Endometrial microvascular endothelial cells (primary cell): ENCODE measurements around the gene SPRR2A. TPM values are rescaled to one million over a fixed set of nuclear protein-coding genes. Genes with fewer than 3 reads are reported as not detected.
"Not testable (repeated sequence)": the region's sequence is repeated elsewhere in the genome, so short reads cannot be mapped to it uniquely, and the experiment has no call there.

Experiments used
- in situ Hi-C: cut with HindIII; loops from 2 replicates; pipeline ENCODE4 v1.10.0; 2017; ENCODE audit warnings: low sequenced_read_pairs, low pct_unique_long_range_greater_than_20kb; ENCODE audit errors: inconsistent ontology term
- total RNA-seq: library from RNA; depleted of rRNA; stranded (reverse); fragments of >200 nt; gene quantifications from one replicate; pipeline ENCODE4 v1.2.3, GENCODE V29; 2015; ENCODE audit errors: inconsistent ontology term

SPRR2A gene
- total RNA-seq, 1 donor from 2014 or later: not detected

DNA sequence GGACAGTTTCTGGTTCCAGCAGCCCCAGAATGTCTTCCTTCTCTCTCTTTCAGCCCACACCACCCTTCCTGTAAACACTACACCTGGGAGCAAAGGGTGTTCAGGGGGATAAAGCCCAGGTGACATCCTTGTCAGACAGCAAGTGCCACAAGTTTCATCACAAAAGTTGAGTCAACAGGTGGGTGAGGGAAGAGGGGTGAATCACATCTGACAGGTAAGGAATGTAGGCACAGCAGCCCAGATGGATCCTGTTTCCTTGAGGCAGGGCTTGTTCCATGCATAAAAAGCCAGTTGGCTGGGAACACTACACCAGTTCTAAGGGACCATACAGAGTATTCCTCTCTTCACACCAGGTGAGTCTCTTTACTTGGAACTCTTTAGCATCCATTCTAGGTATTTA lies 26.4 kb downstream of the SPRR2A start, which contains the start of gene SPRR1B:
SPRR1B (plus strand) TSS at position 309 of the 400 bp plus-strand sequence. CDS start 1,143 bp downstream, outside the sequence.
- in situ Hi-C loops: no loop called here

DNA sequence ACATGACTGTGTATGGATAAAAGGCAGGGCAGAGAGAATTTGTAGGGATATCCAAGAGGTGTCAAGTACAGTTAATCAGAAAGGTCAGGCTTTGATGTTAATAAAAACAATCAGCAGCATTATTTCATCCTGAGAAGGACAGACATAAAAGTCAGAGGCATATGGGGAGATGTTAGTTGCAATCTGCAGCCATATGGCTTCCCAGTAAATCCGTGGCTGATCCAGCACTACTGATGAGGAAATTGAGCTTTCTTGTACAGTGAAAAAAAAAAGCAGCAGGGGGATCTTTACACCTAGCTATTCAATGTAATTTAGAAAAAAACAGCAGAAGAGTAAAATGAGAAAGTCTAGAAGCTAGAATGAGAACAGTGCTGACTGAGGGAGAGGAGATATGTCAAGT lies 28.5 kb downstream of the SPRR2A start:
- in situ Hi-C loops: no loop called here

DNA sequence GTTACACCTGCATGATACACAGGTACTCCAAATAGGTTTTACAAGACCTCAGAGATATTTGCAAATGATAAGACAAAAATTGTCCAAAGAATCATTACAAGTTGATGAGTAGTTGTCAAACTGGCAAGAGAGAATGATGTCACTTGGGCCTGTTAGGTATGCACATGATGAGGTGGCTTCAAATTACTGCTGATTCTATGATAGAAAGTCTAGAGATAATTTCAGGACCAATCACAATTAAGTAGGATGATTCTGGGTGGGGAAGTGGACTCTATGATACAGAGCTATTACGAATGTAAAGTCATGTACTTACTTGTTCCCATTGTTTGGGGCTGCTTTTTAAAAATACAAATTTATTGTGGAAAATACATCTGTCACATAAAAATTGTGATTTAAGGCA lies 31.5 kb downstream of the SPRR2A start:
- in situ Hi-C loops: no loop called here

- in situ Hi-C loops: no loop called here
These were observed 32.9 kb downstream of the SPRR2A start for GRCh38 chr1:153024413-153024812.

- in situ Hi-C loops: no loop called here
These were observed 34.2 kb downstream of the SPRR2A start for GRCh38 chr1:153023109-153023508.

GRCh38 chr1:153022340-153022739 lies 35.0 kb downstream of the SPRR2A start:
- in situ Hi-C loops: not testable (repeated sequence)

- in situ Hi-C loops: not testable (repeated sequence)
These were observed 35.5 kb downstream of the SPRR2A start for GRCh38 chr1:153021829-153022228.

DNA sequence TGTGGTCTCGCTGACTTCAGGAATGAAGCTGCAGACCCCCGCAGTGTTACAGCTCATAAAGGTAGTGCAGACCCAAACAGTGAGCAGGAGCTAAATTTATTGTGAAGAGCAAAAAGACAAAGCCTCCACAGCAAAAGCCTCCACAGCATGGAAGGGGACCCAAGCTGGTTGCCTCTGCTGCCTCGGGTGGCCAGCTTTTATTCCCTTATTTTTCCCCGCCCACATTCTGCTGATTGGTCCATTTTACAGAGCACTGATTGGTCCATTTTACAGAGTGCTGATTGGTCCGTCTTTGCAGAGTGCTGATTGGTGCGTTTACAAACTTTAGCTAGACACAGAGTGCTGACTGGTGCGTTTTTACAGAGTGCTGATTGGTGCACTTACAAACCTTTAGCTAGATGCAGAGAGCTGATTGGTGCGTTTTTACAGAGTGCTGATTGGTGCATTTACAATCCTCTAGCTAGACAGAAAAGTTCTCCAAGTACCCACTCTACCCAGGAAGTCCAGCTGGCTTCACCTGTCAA lies 46.0 kb downstream of the SPRR2A start:
- in situ Hi-C loops: not testable (repeated sequence)

Other genes starting within 250 kb of the SPRR2A start
- gene LCE1B, start 245.5 kb downstream of the SPRR2A start, total RNA-seq: not detected
- not detected for gene LCE1A, start 230.0 kb downstream of the SPRR2A start, total RNA-seq
- not detected for gene LCE6A, start 214.7 kb downstream of the SPRR2A start, total RNA-seq
- gene LCE7A, start 197.5 kb downstream of the SPRR2A start, total RNA-seq: not detected
- gene SMCP, start 179.2 kb downstream of the SPRR2A start, total RNA-seq: not detected
- gene IVL, start 149.0 kb downstream of the SPRR2A start, total RNA-seq: not detected
- gene SPRR5, start 110.3 kb downstream of the SPRR2A start, total RNA-seq: not detected
- not detected for gene SPRR4, start 86.9 kb downstream of the SPRR2A start, total RNA-seq
- not detected for gene SPRR1A, start 73.4 kb downstream of the SPRR2A start, total RNA-seq
- not detected for gene SPRR3, start 55.8 kb downstream of the SPRR2A start, total RNA-seq
- not detected for gene SPRR1B, start 26.3 kb downstream of the SPRR2A start, total RNA-seq
- gene SPRR2D, start 16.4 kb downstream of the SPRR2A start, total RNA-seq: not detected
- gene SPRR2B, start 14.1 kb upstream of the SPRR2A start, total RNA-seq: not detected
- not detected for gene SPRR2E, start 37.0 kb upstream of the SPRR2A start, total RNA-seq
- gene SPRR2F, start 56.0 kb upstream of the SPRR2A start, total RNA-seq: not detected
- gene SPRR2G, start 93.4 kb upstream of the SPRR2A start, total RNA-seq: not detected
- gene LELP1, start 145.9 kb upstream of the SPRR2A start, total RNA-seq: not detected
- gene PRR9, start 160.1 kb upstream of the SPRR2A start, total RNA-seq: not detected
- not detected for gene LORICRIN, start 202.2 kb upstream of the SPRR2A start, total RNA-seq